Motor neuron (in vitro differentiated cells): ENCODE measurements around the gene FBXL14. TPM values are rescaled to one million over a fixed set of nuclear protein-coding genes. Genes with fewer than 3 reads are reported as not detected.

Experiments
- ATAC-seq, 8 experiments: fragments of 200-7000 bp; cut with Tn5 transposase; replicated peaks in 6 of 8; 2 replicates each; pipeline ENCODE4 v1.8.0; 2021; ENCODE audit warnings: mild to moderate bottlenecking in 8 of 8, moderate library complexity in 8 of 8
- H3K27ac ChIP-seq, 2 donors: fragments of 250-450 bp; sonication (Bioruptor Pico); 2 replicates each; pipeline ENCODE4 v1.9.0; 2021; ENCODE audit warnings: antibody characterized with exemption in 2 of 2, mild to moderate bottlenecking in 2 of 2, moderate library complexity in 1 of 2
- H3K4me1 ChIP-seq, 2 donors: fragments of 250-450 bp; sonication (Bioruptor Pico); replicated peaks in 1 of 2; 2 replicates each; pipeline ENCODE4 v1.6.1; 2021; ENCODE audit warnings: antibody characterized with exemption in 2 of 2, mild to moderate bottlenecking in 2 of 2, moderate library complexity in 1 of 2
- H3K4me3 ChIP-seq, 5 donors: fragments of 250-450 bp; sonication (Bioruptor Pico); 2 replicates each; pipeline ENCODE4 v1.9.0; 2021; ENCODE audit warnings: antibody characterized with exemption in 5 of 5, mild to moderate bottlenecking in 5 of 5, moderate library complexity in 4 of 5
- WGBS, 10 experiments: fragments of 450-650 bp; shearing (Covaris generic); methylation state at CpG; one replicate each; pipeline ENCODE4 v1.0.0; 2022; 5-methylcytosine and 5-hydroxymethylcytosine counted together
- in situ Hi-C, 9 experiments: fragments of 400-800 bp; cut with MboI; loops; one replicate each; pipeline ENCODE4 v1.15.0; 2021; ENCODE audit warnings: low sequenced_read_pairs in 9 of 9, low pct_unique_long_range_greater_than_20kb in 2 of 9; ENCODE audit not compliant: unreplicated experiment in 9 of 9
- total RNA-seq, 8 experiments: library from RNA; unstranded; fragments of 300-600 nt; gene quantifications; 2 replicates each; pipeline versions ENCODE4 v1.2.3 to v1.2.4, GENCODE V29; 2022

Gene FBXL14
- total RNA-seq, 8 experiments from 2014 or later, result 5.6 to 25.6 (median 10.0) TPM

GRCh38 chr12:1633459-1633858, 39.1 kb upstream of the FBXL14 start:
- 67 to 100% (median 89%) methylated on average over 1 to 3 of the region's 3 CpGs; no CpG with 5 or more reads in 4 of the 10 experiments for WGBS, 10 experiments
- peaks cover 32 to 37% of the 10 kb centered on the region in 2 donors for H3K4me1 ChIP-seq
- in situ Hi-C loops, result loop anchor here in 5 of 9 experiments (25.0 kb wide), 2 partner anchors 154 to 304 kb away; no protein-coding TSS in a partner anchor
- H3K27ac ChIP-seq, result no peak overlapping the region
- no peak for ATAC-seq
- no peak overlapping the region for H3K4me3 ChIP-seq

GRCh38 chr12:1632702-1633101, 38.3 kb upstream of the FBXL14 start:
- Histone ChIP-seq H3K4me3 (no peak overlapping the region), H3K27ac (no peak overlapping the region), H3K4me1 (peaks cover 37 to 40% of the 10 kb centered on the region in 2 donors)
- ATAC-seq, result no peak
- WGBS, 10 experiments, result 75 to 100% (median 86%) methylated on average over 1 to 9 of the region's 14 CpGs; no CpG with 5 or more reads in 3 of the 10 experiments
- in situ Hi-C loops, result loop anchor here in 5 of 9 experiments (25.0 kb wide), 2 partner anchors 155 to 305 kb away; no protein-coding TSS in a partner anchor

GRCh38 chr12:1630827-1631591, 36.6 kb upstream of the FBXL14 start:
- Histone ChIP-seq H3K4me1 (peaks cover 37 to 40% of the 10 kb centered on the region in 2 donors), H3K27ac (no peak overlapping the region), H3K4me3 (peak overlapping the region in 3 of 5 donors; percentile 31 to 43 (median 37))
- peak in 1 of 8 experiments; percentile 3 for ATAC-seq
- in situ Hi-C loops, result loop anchor here in 5 of 9 experiments (25.0 kb wide), 2 partner anchors 156 to 306 kb away; no protein-coding TSS in a partner anchor
- WGBS, 10 experiments, result 30 to 94% (median 57%) methylated on average over 1 to 12 of the region's 23 CpGs; no CpG with 5 or more reads in 2 of the 10 experiments

GRCh38 chr12:1630133-1630826, 35.9 kb upstream of the FBXL14 start:
- H3K27ac ChIP-seq, result peak overlapping the region; percentile 20 to 21
- peaks cover 40% of the 10 kb centered on the region in 2 donors for H3K4me1 ChIP-seq
- H3K4me3 ChIP-seq, result peak overlapping the region; percentile 28 to 43 (median 37)
- in situ Hi-C loops, result loop anchor here in 5 of 9 experiments (25.0 kb wide), 2 partner anchors 157 to 307 kb away; no protein-coding TSS in a partner anchor
- ATAC-seq, result peak; percentile 39 to 82 (median 71)
- 2 to 53% (median 11%) methylated on average over 2 to 12 of the region's 58 CpGs; no CpG with 5 or more reads in 5 of the 10 experiments for WGBS, 10 experiments

GRCh38 chr12:1629338-1630132, 35.2 kb upstream of the FBXL14 start:
- Histone ChIP-seq H3K4me1 (peaks cover 40 to 42% of the 10 kb centered on the region in 2 donors), H3K4me3 (peak overlapping the region; percentile 28 to 43 (median 37)), H3K27ac (peak overlapping the region; percentile 20 to 21)
- in situ Hi-C loops, result loop anchor here in 5 of 9 experiments (25.0 kb wide), 2 partner anchors 158 to 308 kb away; no protein-coding TSS in a partner anchor
- 7 to 20% methylated on average over 1 to 3 of the region's 32 CpGs; no CpG with 5 or more reads in 8 of the 10 experiments for WGBS, 10 experiments
- peak in 6 of 8 experiments; percentile 42 to 72 (median 64) for ATAC-seq

GRCh38 chr12:1628666-1629337, 34.4 kb upstream of the FBXL14 start, which contains the start of gene WNT5B:
Gene WNT5B, plus strand, starts transcription at chr12:1629231. Its CDS starts 2,124 bp downstream, at chr12:1631355.
- 13 to 82% (median 47%) methylated on average over 1 to 10 of the region's 17 CpGs; no CpG with 5 or more reads in 4 of the 10 experiments for WGBS, 10 experiments
- peaks cover 40 to 42% of the 10 kb centered on the region in 2 donors for H3K4me1 ChIP-seq
- in situ Hi-C loops, result loop anchor here in 5 of 9 experiments (25.0 kb wide), 2 partner anchors 158 to 308 kb away; no protein-coding TSS in a partner anchor
- peak within 1 kb of the TSS; percentile 28 to 43 (median 37) for H3K4me3 ChIP-seq
- peak within 1 kb of the TSS; percentile 20 to 21 for H3K27ac ChIP-seq
- peak in 4 of 8 experiments; percentile 1 to 45 (median 10) for ATAC-seq

- no peak for ATAC-seq
- peaks cover 0 to 6% of the 10 kb centered on the region in 2 donors for H3K4me1 ChIP-seq
- 31 to 92% (median 64%) methylated on average over 1 to 2 of the region's 3 CpGs; no CpG with 5 or more reads in 2 of the 10 experiments for WGBS, 10 experiments
- H3K4me3 ChIP-seq, result no peak overlapping the region
- in situ Hi-C loops, result no loop called here
- H3K27ac ChIP-seq, result no peak overlapping the region
These were observed 28.0 kb upstream of the FBXL14 start for GRCh38 chr12:1622406-1622805.

GRCh38 chr12:1620092-1620491, 25.7 kb upstream of the FBXL14 start:
- peaks cover 0 to under 1% of the 10 kb centered on the region in 2 donors for H3K4me1 ChIP-seq
- 50 to 100% (median 100%) methylated on average over 1 of the region's 1 CpG; no CpG with 5 or more reads in 3 of the 10 experiments for WGBS, 10 experiments
- H3K4me3 ChIP-seq, result no peak overlapping the region
- no peak for ATAC-seq
- no peak overlapping the region for H3K27ac ChIP-seq
- in situ Hi-C loops, result no loop called here

GRCh38 chr12:1619587-1619986, 25.2 kb upstream of the FBXL14 start:
- Histone ChIP-seq H3K27ac (no peak overlapping the region), H3K4me1 (peaks cover 2 to 4% of the 10 kb centered on the region in 2 donors), H3K4me3 (no peak overlapping the region)
- in situ Hi-C loops, result no loop called here
- no peak for ATAC-seq
- 67 to 95% (median 88%) methylated on average over 2 to 8 of the region's 8 CpGs; no CpG with 5 or more reads in 1 of the 10 experiments for WGBS, 10 experiments

- Histone ChIP-seq H3K27ac (no peak overlapping the region), H3K4me1 (peaks cover 7 to 8% of the 10 kb centered on the region in 2 donors), H3K4me3 (no peak overlapping the region)
- in situ Hi-C loops, result no loop called here
- WGBS, 10 experiments, result 59 to 100% (median 79%) methylated on average over 2 to 4 of the region's 4 CpGs; no CpG with 5 or more reads in 2 of the 10 experiments
- ATAC-seq, result peak in 3 of 8 experiments; percentile 45 to 80 (median 75)
These were observed 24.8 kb upstream of the FBXL14 start for GRCh38 chr12:1619159-1619558.

- peak in 2 of 8 experiments; percentile 30 to 71 for ATAC-seq
These were observed 24.1 kb upstream of the FBXL14 start for GRCh38 chr12:1618489-1618888.

More at GRCh38 chr12:1618489-1618888, 24.1 kb upstream of the FBXL14 start:
- H3K4me3 ChIP-seq, result no peak overlapping the region
- no peak overlapping the region for H3K27ac ChIP-seq
- in situ Hi-C loops, result no loop called here
- peaks cover 7 to 10% of the 10 kb centered on the region in 2 donors for H3K4me1 ChIP-seq
